Suppressor macrophage (primary cell): ENCODE results near the gene KRT72.
"Not testable (repeated sequence)": the region's sequence is repeated elsewhere in the genome, so short reads cannot be mapped to it uniquely, and the experiment has no call there.

Experiments
- DNase-seq, 4 experiments: peaks; one replicate each; pipeline ENCODE4 v3.0.0-alpha.2; 2020 to 2022

The KRT72 gene

GRCh38 chr12:52606581-52607218 lies 5.4 kb upstream of the KRT72 start:
- DNase-seq, result no peak

- DNase-seq, result no peak
Observed at GRCh38 chr12:52606096-52606495, 4.8 kb upstream of the KRT72 start.

GRCh38 chr12:52605542-52605941 lies 4.3 kb upstream of the KRT72 start:
- DNase-seq, result no peak

GRCh38 chr12:52604859-52605258 lies 3.6 kb upstream of the KRT72 start:
- DNase-seq, result no peak

- DNase-seq, result no peak
Observed at GRCh38 chr12:52603314-52603713, 2.1 kb upstream of the KRT72 start.

- DNase-seq, result no peak
Observed at GRCh38 chr12:52602552-52602951, 1.3 kb upstream of the KRT72 start.

- no peak for DNase-seq
Observed at GRCh38 chr12:52601671-52602070, 408 bp upstream of the KRT72 start.

- DNase-seq, result no peak
Observed at GRCh38 chr12:52600475-52600874, 788 bp downstream of the KRT72 start.

GRCh38 chr12:52600071-52600470 lies 1.2 kb downstream of the KRT72 start:
- no peak for DNase-seq

GRCh38 chr12:52598966-52599365 lies 2.3 kb downstream of the KRT72 start:
- DNase-seq, result no peak

- DNase-seq, result not testable (repeated sequence)
Observed at GRCh38 chr12:52594237-52594636, 7.0 kb downstream of the KRT72 start.

GRCh38 chr12:52591521-52591920 lies 9.7 kb downstream of the KRT72 start:
- no peak for DNase-seq

GRCh38 chr12:52590021-52590420 lies 11.2 kb downstream of the KRT72 start:
- DNase-seq, result no peak

GRCh38 chr12:52587563-52587962 lies 13.7 kb downstream of the KRT72 start:
- DNase-seq, result no peak

- no peak for DNase-seq
Observed at GRCh38 chr12:52585946-52586345, 15.3 kb downstream of the KRT72 start.

- DNase-seq, result peak; percentile 55 to 80 (median 74)
Observed at GRCh38 chr12:52585066-52585465, 16.2 kb downstream of the KRT72 start.

- DNase-seq, result no peak
Observed at GRCh38 chr12:52584156-52584682, 17.0 kb downstream of the KRT72 start.

- peak; percentile 82 to 89 (median 85) for DNase-seq
Observed at GRCh38 chr12:52582971-52583456, 18.2 kb downstream of the KRT72 start.

- no peak for DNase-seq
Observed at GRCh38 chr12:52582486-52582885, 18.8 kb downstream of the KRT72 start.

GRCh38 chr12:52581481-52581880 lies 19.8 kb downstream of the KRT72 start:
- no peak for DNase-seq

- no peak for DNase-seq
Observed at GRCh38 chr12:52581066-52581465, 20.2 kb downstream of the KRT72 start.

GRCh38 chr12:52580496-52580895 lies 20.8 kb downstream of the KRT72 start:
- no peak for DNase-seq

GRCh38 chr12:52579468-52580465 lies 21.5 kb downstream of the KRT72 start:
- DNase-seq, result no peak
